B cell (primary cell): Measurements from ENCODE around the gene BAIAP3.

ENCODE experiments used
- EZH2 ChIP-seq: IDR thresholded peaks from 2 replicates; pipeline ENCODE4 v1.6.1; 2012; ENCODE audit warnings: borderline replicate concordance, low read depth, mild to moderate bottlenecking, moderate library complexity, low read length; ENCODE audit not compliant: insufficient read depth, poor library complexity, severe bottlenecking
- TF ChIP-seq, protein P1 (sequence below): fragments of 200-600 bp; IDR thresholded peaks from one replicate; pipeline ENCODE4 v1.8.0; 2022; ENCODE audit warnings: antibody characterized with exemption, mild to moderate bottlenecking

- TF ChIP-seq, protein P1, sequence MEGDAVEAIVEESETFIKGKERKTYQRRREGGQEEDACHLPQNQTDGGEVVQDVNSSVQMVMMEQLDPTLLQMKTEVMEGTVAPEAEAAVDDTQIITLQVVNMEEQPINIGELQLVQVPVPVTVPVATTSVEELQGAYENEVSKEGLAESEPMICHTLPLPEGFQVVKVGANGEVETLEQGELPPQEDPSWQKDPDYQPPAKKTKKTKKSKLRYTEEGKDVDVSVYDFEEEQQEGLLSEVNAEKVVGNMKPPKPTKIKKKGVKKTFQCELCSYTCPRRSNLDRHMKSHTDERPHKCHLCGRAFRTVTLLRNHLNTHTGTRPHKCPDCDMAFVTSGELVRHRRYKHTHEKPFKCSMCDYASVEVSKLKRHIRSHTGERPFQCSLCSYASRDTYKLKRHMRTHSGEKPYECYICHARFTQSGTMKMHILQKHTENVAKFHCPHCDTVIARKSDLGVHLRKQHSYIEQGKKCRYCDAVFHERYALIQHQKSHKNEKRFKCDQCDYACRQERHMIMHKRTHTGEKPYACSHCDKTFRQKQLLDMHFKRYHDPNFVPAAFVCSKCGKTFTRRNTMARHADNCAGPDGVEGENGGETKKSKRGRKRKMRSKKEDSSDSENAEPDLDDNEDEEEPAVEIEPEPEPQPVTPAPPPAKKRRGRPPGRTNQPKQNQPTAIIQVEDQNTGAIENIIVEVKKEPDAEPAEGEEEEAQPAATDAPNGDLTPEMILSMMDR = no peak
- TF ChIP-seq EZH2 = no peak
Observed at GRCh38 chr16:1317479-1318267, 15.8 kb upstream of the BAIAP3 start.
